Upper lobe of left lung (tissue), 4 donors: ENCODE measurements around the gene STX3.

ENCODE experiments used
- CTCF ChIP-seq, 6 experiments: fragments of 450-650 bp in 4 of 6; fragments of 200-600 bp in 2 of 6; sonication (generic) in 2 of 6; IDR thresholded peaks; one replicate each; pipeline ENCODE4 v1.5.1; 2016 to 2019; ENCODE audit warnings: antibody characterized with exemption in 6 of 6
- EP300 ChIP-seq, 4 donors: sonication (generic); formaldehyde crosslinking; IDR thresholded peaks; one replicate each; pipeline ENCODE4 v1.5.1; 2017; ENCODE audit warnings: antibody characterized with exemption in 4 of 4, control low read depth in 2 of 4
- POLR2A ChIP-seq, 4 donors: fragments of 450-650 bp; IDR thresholded peaks; one replicate each; pipeline ENCODE4 v1.5.1; 2016 to 2017; ENCODE audit warnings: antibody characterized with exemption in 4 of 4, mild to moderate bottlenecking in 2 of 4
- POLR2AphosphoS5 ChIP-seq, 2 donors: sonication (generic); formaldehyde crosslinking; IDR thresholded peaks; one replicate each; pipeline ENCODE4 v1.5.1; 2017; ENCODE audit warnings: antibody characterized with exemption in 2 of 2

GRCh38 chr11:59754859-59755700, at the start of gene STX3:
- TF ChIP-seq CTCF (IDR thresholded peaks at IDR 0.05) (peak in 1 of 6 experiments; percentile 15), EP300 (IDR thresholded peaks at IDR 0.05) (peak in 1 of 4 donors; percentile 49), POLR2A (IDR thresholded peaks at IDR 0.05) (peak in 3 of 4 donors; percentile 78 to 86 (median 78)), POLR2AphosphoS5 (IDR thresholded peaks at IDR 0.05) (no peak)
